Ishikawa (cell line): ENCODE data around the gene SMPDL3B.

Experiments
- CEBPB ChIP-seq: IDR thresholded peaks from 2 replicates; pipeline ENCODE4 v1.6.1; 2012
- CREB1 ChIP-seq: IDR thresholded peaks from 2 replicates; pipeline ENCODE4 v1.6.1; 2012; ENCODE audit warnings: low read depth
- EGR1 ChIP-seq: IDR thresholded peaks from 2 replicates; pipeline ENCODE4 v1.6.1; 2012
- EP300 ChIP-seq: IDR thresholded peaks from 2 replicates; pipeline ENCODE4 v1.6.1; 2012; ENCODE audit warnings: borderline replicate concordance
- FOXM1 ChIP-seq: IDR thresholded peaks from 2 replicates; pipeline ENCODE4 v1.6.1; 2012; ENCODE audit warnings: low read depth, borderline replicate concordance
- MAX ChIP-seq: IDR thresholded peaks from 2 replicates; pipeline ENCODE4 v1.6.1; 2012
- NFIC ChIP-seq: IDR thresholded peaks from 2 replicates; pipeline ENCODE4 v1.6.1; 2012
- RAD21 ChIP-seq: IDR thresholded peaks from 2 replicates; pipeline ENCODE4 v1.6.1; 2012; ENCODE audit warnings: low read depth
- REST ChIP-seq: IDR thresholded peaks from 2 replicates; pipeline ENCODE4 v1.6.1; 2012; ENCODE audit warnings: low read depth, mild to moderate bottlenecking
- TAF1 ChIP-seq: IDR thresholded peaks from 2 replicates; pipeline ENCODE4 v1.6.1; 2012; ENCODE audit warnings: low read depth, mild to moderate bottlenecking
- TCF12 ChIP-seq: IDR thresholded peaks from 2 replicates; pipeline ENCODE4 v1.6.1; 2012; ENCODE audit warnings: low read depth
- TEAD4 ChIP-seq: IDR thresholded peaks from 2 replicates; pipeline ENCODE4 v1.6.1; 2012
- USF1 ChIP-seq: IDR thresholded peaks from 2 replicates; pipeline ENCODE4 v1.6.1; 2012
- YY1 ChIP-seq: IDR thresholded peaks from 2 replicates; pipeline ENCODE4 v1.6.1; 2012; ENCODE audit warnings: low read depth
- ZBTB7A ChIP-seq: IDR thresholded peaks from 2 replicates; pipeline ENCODE4 v1.6.1; 2012; ENCODE audit warnings: low read depth

SMPDL3B gene

GRCh38 chr1:27980216-27980845 lies 45.5 kb downstream of the SMPDL3B start:
- TF ChIP-seq YY1 = no peak
- no peak for TF ChIP-seq EP300
- no peak for TF ChIP-seq FOXM1

- TF ChIP-seq EGR1 (no peak), NFIC (no peak), TAF1 (no peak), REST (no peak), ZBTB7A (no peak), MAX (no peak), RAD21 (no peak), USF1 (no peak), TEAD4 (no peak), TCF12 (no peak), YY1 (no peak), FOXM1 (no peak)
Observed at GRCh38 chr1:27981145-27981544, 46.3 kb downstream of the SMPDL3B start.

GRCh38 chr1:27990920-27991537 lies 56.2 kb downstream of the SMPDL3B start:
- no peak for TF ChIP-seq CREB1
- no peak for TF ChIP-seq YY1
- no peak for TF ChIP-seq FOXM1
- no peak for TF ChIP-seq EP300
- TF ChIP-seq MAX = no peak
- TF ChIP-seq REST = no peak
- TF ChIP-seq CEBPB = no peak
- no peak for TF ChIP-seq RAD21
- TF ChIP-seq NFIC = no peak
- TF ChIP-seq ZBTB7A = no peak
- TF ChIP-seq TAF1 = no peak
- no peak for TF ChIP-seq USF1
- TF ChIP-seq TCF12 = no peak
- TF ChIP-seq TEAD4 = no peak
- no peak for TF ChIP-seq EGR1

GRCh38 chr1:27992276-27992675 lies 57.5 kb downstream of the SMPDL3B start:
- no peak for TF ChIP-seq ZBTB7A
- TF ChIP-seq EP300 = no peak
- no peak for TF ChIP-seq MAX
- TF ChIP-seq USF1 = no peak
- TF ChIP-seq YY1 = no peak
- no peak for TF ChIP-seq EGR1
- TF ChIP-seq NFIC = no peak
- TF ChIP-seq TAF1 = no peak
- no peak for TF ChIP-seq CREB1
- TF ChIP-seq FOXM1 = no peak
- no peak for TF ChIP-seq TEAD4
- TF ChIP-seq CEBPB = no peak

- TF ChIP-seq TCF12 (no peak), MAX (no peak), TAF1 (no peak), TEAD4 (no peak), FOXM1 (no peak), REST (no peak), RAD21 (no peak), NFIC (no peak), EGR1 (no peak), USF1 (no peak), CEBPB (no peak), YY1 (no peak), CREB1 (no peak), EP300 (no peak), ZBTB7A (no peak)
Observed at GRCh38 chr1:27993241-27993640, 58.4 kb downstream of the SMPDL3B start.
